Measurements from ENCODE around the gene TUBGCP6.

The TUBGCP6 gene

GRCh38 chr22:50264104-50264745 lies 19.4 kb upstream of the TUBGCP6 start:
- DNase-seq (ENCODE audit: low read depth), result no peak

- no peak for DNase-seq (ENCODE audit: low read depth)
These were observed 18.3 kb upstream of the TUBGCP6 start for GRCh38 chr22:50262973-50263617.

- no peak for DNase-seq (ENCODE audit: low read depth)
These were observed 17.7 kb upstream of the TUBGCP6 start for GRCh38 chr22:50262460-50262911.

GRCh38 chr22:50261615-50262459 lies 17.0 kb upstream of the TUBGCP6 start, which contains the start of gene MAPK12:
MAPK12 (minus strand) TSS chr22:50261683; CDS start chr22:50261509, 174 bp downstream.
- no peak for DNase-seq (ENCODE audit: low read depth)

- peak; percentile 39 for DNase-seq (ENCODE audit: low read depth)
These were observed 16.2 kb upstream of the TUBGCP6 start for GRCh38 chr22:50260801-50261614.

- no peak for DNase-seq (ENCODE audit: low read depth)
These were observed 15.6 kb upstream of the TUBGCP6 start for GRCh38 chr22:50260434-50260800.

GRCh38 chr22:50259302-50259701 lies 14.5 kb upstream of the TUBGCP6 start:
- no peak for DNase-seq (ENCODE audit: low read depth)

GRCh38 chr22:50258361-50259292 lies 13.8 kb upstream of the TUBGCP6 start:
- DNase-seq (ENCODE audit: low read depth), result no peak

- no peak for DNase-seq (ENCODE audit: low read depth)
These were observed 12.9 kb upstream of the TUBGCP6 start for GRCh38 chr22:50257451-50258360.

GRCh38 chr22:50257041-50257440 lies 12.2 kb upstream of the TUBGCP6 start:
- no peak for DNase-seq (ENCODE audit: low read depth)

- no peak for DNase-seq (ENCODE audit: low read depth)
These were observed 11.5 kb upstream of the TUBGCP6 start for GRCh38 chr22:50256258-50256862.

GRCh38 chr22:50255607-50256006 lies 10.8 kb upstream of the TUBGCP6 start:
- DNase-seq (ENCODE audit: low read depth), result no peak

- no peak for DNase-seq (ENCODE audit: low read depth)
These were observed 10.3 kb upstream of the TUBGCP6 start for GRCh38 chr22:50255099-50255498.

GRCh38 chr22:50253941-50254340 lies 9.1 kb upstream of the TUBGCP6 start:
- no peak for DNase-seq (ENCODE audit: low read depth)

GRCh38 chr22:50253046-50253915 lies 8.5 kb upstream of the TUBGCP6 start:
- no peak for DNase-seq (ENCODE audit: low read depth)

- DNase-seq (ENCODE audit: low read depth), result peak; percentile 58
These were observed 7.5 kb upstream of the TUBGCP6 start for GRCh38 chr22:50252082-50253045.

- DNase-seq (ENCODE audit: low read depth), result no peak
These were observed 6.8 kb upstream of the TUBGCP6 start for GRCh38 chr22:50251477-50252081.
